Naive B cell (primary cell): ENCODE measurements around the gene MROH9. TPM values are rescaled to one million over a fixed set of nuclear protein-coding genes. Genes with fewer than 3 reads are reported as not detected.
"Not testable (repeated sequence)": the region's sequence is repeated elsewhere in the genome, so short reads cannot be mapped to it uniquely, and the experiment has no call there.

Experiments used
- ATAC-seq, 2 donors: fragments of 150-1000 bp; cut with Tn5 transposase; 2 replicates each; pipeline ENCODE4 v1.10.0; 2021; ENCODE audit warnings: low read depth in 2 of 2, mild to moderate bottlenecking in 2 of 2, moderate library complexity in 2 of 2
- DNase-seq: peaks from one replicate; pipeline ENCODE4 v3.0.0; 2022
- H3K27ac Mint-ChIP-seq, 6 donors: one replicate each; pipeline ENCODE4 v1.8.0; 2020 to 2022; ENCODE audit warnings: mild to moderate bottlenecking in 6 of 6, mixed read lengths in 6 of 6, moderate library complexity in 5 of 6, inconsistent platforms in 2 of 6
- H3K27me3 Mint-ChIP-seq, 3 donors: one replicate each; pipeline ENCODE4 v1.8.0; 2021 to 2022; ENCODE audit warnings: mixed read lengths in 3 of 3, mild to moderate bottlenecking in 1 of 3
- H3K36me3 Mint-ChIP-seq, 2 donors: one replicate each; pipeline ENCODE4 v1.8.0; 2020 to 2022; ENCODE audit warnings: mixed read lengths in 2 of 2, inconsistent platforms in 1 of 2, mild to moderate bottlenecking in 1 of 2
- H3K4me1 Mint-ChIP-seq, 3 donors: one replicate each; pipeline ENCODE4 v1.8.0; 2020 to 2022; ENCODE audit warnings: mixed read lengths in 3 of 3, inconsistent platforms in 1 of 3, mild to moderate bottlenecking in 1 of 3, moderate library complexity in 1 of 3
- H3K4me3 Mint-ChIP-seq, 8 donors: one replicate each; pipeline ENCODE4 v1.8.0; 2020 to 2022; ENCODE audit warnings: mild to moderate bottlenecking in 8 of 8, mixed read lengths in 8 of 8, moderate library complexity in 8 of 8, inconsistent platforms in 2 of 8
- H3K9me3 Mint-ChIP-seq, 7 donors: one replicate each; pipeline ENCODE4 v1.8.0; 2020 to 2022; ENCODE audit warnings: mixed read lengths in 7 of 7, mild to moderate bottlenecking in 5 of 7, inconsistent platforms in 2 of 7, moderate library complexity in 1 of 7
- polyA plus RNA-seq, 6 donors: library from polyadenylated mRNA; unstranded; fragments of 300-500 nt; fragmentation: Illumina TruSeq; gene quantifications; one replicate each; pipeline ENCODE4 v1.2.3, GENCODE V29; 2021; ENCODE audit warnings: low read depth in 6 of 6

The MROH9 gene
- polyA plus RNA-seq, 6 donors from 2014 or later, result not detected

DNA sequence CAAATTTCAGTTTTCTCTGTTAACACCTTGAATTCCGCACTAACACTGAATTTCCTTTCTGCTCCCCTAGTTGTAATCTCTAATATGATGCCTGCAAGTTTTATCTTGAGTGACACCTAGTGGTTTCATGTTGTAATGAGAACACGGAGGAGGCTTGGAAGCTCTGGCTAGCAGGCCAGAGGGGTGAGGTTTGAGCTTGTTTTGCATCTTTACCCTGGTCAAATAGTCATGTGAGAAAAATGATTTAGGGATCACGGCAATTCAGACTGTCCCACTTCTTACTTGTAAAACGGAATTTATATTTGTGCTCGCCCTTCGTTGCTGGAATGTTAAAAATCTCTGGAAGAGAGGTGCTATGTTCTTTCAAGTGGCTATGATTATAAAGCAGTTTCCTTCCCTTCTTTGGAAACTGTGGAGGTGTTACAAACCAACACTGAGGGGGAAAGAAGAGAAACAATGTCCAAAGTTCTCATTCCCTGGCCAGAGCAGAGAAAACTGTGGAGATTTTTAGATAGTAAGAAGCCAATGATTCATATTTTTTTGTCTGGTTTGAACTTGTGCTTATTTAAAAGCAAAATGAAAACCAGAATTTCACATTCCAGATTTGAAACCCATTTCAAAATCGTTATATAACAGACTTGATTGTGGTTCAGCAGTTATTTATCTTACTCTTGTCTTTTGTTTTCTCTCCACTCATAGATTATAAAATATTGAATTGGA is 5.3 kb upstream of the MROH9 start:
- H3K27me3 Mint-ChIP-seq, result peaks cover 0 to 4% (median 0%) of the 10 kb centered on the region in 3 donors
- no peaks in the 10 kb centered on the region for H3K9me3 Mint-ChIP-seq
- no peak overlapping the region for H3K27ac Mint-ChIP-seq
- H3K36me3 Mint-ChIP-seq, result no peaks in the 10 kb centered on the region
- DNase-seq, result peak; percentile 10
- H3K4me3 Mint-ChIP-seq, result no peak overlapping the region
- peak; percentile 45 to 50 for ATAC-seq
- H3K4me1 Mint-ChIP-seq, result no peaks in the 10 kb centered on the region

DNA sequence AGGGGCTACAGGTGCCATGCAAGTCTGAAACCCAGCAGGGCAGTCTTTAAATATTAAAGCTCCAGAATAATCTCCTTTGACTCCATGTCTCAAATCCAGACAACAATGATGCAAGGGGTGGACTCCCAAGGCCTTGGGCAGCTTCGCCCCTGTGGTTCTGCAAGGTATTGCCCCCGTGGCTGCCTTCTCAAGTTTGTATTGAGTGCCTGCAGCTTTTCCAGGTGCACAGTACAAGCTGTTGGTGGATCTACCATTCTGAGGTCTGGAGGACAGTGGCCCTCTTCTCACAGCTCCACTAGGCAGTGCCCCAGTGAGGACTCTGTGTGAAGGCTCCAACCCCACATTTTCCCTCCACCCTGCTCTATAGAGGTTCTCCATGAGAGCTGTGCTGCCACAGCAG is 3.7 kb upstream of the MROH9 start:
- Mint-ChIP-seq H3K27me3 (peaks cover 0 to 4% (median 0%) of the 10 kb centered on the region in 3 donors), H3K4me1 (no peaks in the 10 kb centered on the region)

DNA sequence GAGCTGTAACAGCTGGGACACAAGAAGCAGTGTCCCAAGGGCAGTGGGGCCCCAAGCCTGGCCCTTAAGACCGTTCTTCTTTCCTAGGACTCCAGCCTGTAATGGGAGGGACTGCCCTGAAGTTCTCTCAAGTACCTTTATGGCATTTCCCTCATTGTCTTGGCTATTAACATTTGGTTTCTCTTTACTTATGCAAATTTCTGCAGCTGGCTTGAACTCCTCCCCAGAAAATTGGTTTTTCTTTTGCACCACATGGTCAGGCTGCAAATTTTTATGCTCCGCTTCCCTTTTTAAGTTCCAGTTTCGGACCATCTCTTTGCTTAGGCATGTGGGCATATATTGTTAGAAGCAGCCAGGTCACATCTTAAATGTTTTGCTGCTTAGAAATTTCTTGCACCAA is 3.1 kb upstream of the MROH9 start:
- Mint-ChIP-seq H3K27ac (no peak overlapping the region), H3K4me3 (no peak overlapping the region), H3K9me3 (peaks cover 0 to 2% (median 0%) of the 10 kb centered on the region in 7 donors), H3K4me1 (no peaks in the 10 kb centered on the region), H3K27me3 (peaks cover 0 to 4% (median 0%) of the 10 kb centered on the region in 3 donors), H3K36me3 (no peaks in the 10 kb centered on the region)
- DNase-seq, result no peak
- ATAC-seq, result no peak

More for the DNA sequence above, 3.7 kb upstream of the MROH9 start:
- Mint-ChIP-seq H3K4me3 (no peak overlapping the region), H3K36me3 (no peaks in the 10 kb centered on the region), H3K27ac (peak overlapping the region in 1 of 6 donors; percentile 56), H3K9me3 (peaks cover 0 to 2% (median 0%) of the 10 kb centered on the region in 7 donors)
- DNase-seq (no peak), ATAC-seq (no peak)

GRCh38 chr1:170938281-170938680 is 2.9 kb downstream of the MROH9 start:
- no peaks in the 10 kb centered on the region for H3K36me3 Mint-ChIP-seq
- H3K9me3 Mint-ChIP-seq, result peaks cover 0 to 5% (median 0%) of the 10 kb centered on the region in 7 donors
- H3K4me3 Mint-ChIP-seq, result no peak overlapping the region
- no peaks in the 10 kb centered on the region for H3K4me1 Mint-ChIP-seq
- no peak overlapping the region for H3K27ac Mint-ChIP-seq
- H3K27me3 Mint-ChIP-seq, result peaks cover 3 to 12% (median 5%) of the 10 kb centered on the region in 3 donors
- ATAC-seq (no peak), DNase-seq (no peak)

DNA sequence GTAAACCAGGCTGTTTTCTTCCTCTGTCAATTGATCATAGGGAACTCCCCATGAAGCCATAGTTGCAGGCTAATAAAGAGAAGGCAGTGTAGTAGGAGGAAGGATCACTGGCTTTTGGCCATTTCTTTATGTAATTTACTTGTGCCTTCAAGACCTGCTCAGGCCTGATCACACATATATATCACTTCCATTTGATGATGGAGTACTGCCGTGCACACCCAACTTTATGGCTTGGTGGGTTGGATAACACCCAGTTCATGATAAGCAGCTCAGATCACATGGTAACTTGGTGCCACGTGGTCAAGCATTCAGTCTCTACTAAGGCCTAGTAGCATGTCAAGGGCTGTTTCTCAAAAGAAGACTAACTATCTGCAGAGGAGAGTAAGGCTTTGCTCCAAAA is 4.1 kb downstream of the MROH9 start:
- H3K27ac Mint-ChIP-seq, result no peak overlapping the region
- ATAC-seq (no peak), DNase-seq (no peak)
- H3K4me1 Mint-ChIP-seq, result no peaks in the 10 kb centered on the region
- peaks cover 3 to 17% (median 11%) of the 10 kb centered on the region in 3 donors for H3K27me3 Mint-ChIP-seq
- peaks cover 0 to 5% (median 0%) of the 10 kb centered on the region in 7 donors for H3K9me3 Mint-ChIP-seq
- H3K36me3 Mint-ChIP-seq, result no peaks in the 10 kb centered on the region
- H3K4me3 Mint-ChIP-seq, result no peak overlapping the region

- not testable (repeated sequence) for H3K4me1 Mint-ChIP-seq, H3K27ac Mint-ChIP-seq, DNase-seq, H3K4me3 Mint-ChIP-seq, ATAC-seq, H3K9me3 Mint-ChIP-seq, H3K36me3 Mint-ChIP-seq
- H3K27me3 Mint-ChIP-seq, result peaks cover 5 to 26% (median 5%) of the 10 kb centered on the region in 3 donors
Measured at GRCh38 chr1:170951744-170952143, 16.4 kb downstream of the MROH9 start.

DNA sequence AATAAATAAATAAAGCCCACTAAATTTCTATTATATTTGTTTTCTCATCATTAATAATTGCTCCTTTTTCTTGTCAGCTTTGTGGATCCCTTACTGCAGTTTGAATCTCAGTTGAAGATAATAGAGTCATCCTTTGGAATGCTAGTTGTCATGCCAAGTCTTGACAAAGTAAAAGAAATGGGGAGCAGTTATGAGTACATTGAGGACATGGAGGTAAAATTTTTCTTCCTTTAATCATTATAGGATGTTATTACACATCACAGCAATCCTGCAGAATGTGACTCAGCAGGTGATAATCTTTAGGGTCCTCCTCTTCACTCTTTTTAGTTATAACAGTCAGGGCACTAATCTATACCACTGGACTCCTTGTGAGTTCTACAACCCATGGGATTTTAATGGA is 24.1 kb downstream of the MROH9 start:
- H3K27ac Mint-ChIP-seq, result no peak overlapping the region
- ATAC-seq (no peak), DNase-seq (no peak)
- H3K4me1 Mint-ChIP-seq, result no peaks in the 10 kb centered on the region
- H3K27me3 Mint-ChIP-seq, result peaks cover 0 to 11% (median 5%) of the 10 kb centered on the region in 3 donors
- peaks cover 0 to 4% (median 0%) of the 10 kb centered on the region in 7 donors for H3K9me3 Mint-ChIP-seq
- no peak overlapping the region for H3K4me3 Mint-ChIP-seq
- H3K36me3 Mint-ChIP-seq, result no peaks in the 10 kb centered on the region

GRCh38 chr1:170964506-170964905 is 29.2 kb downstream of the MROH9 start:
- Mint-ChIP-seq H3K4me3 (no peak overlapping the region), H3K4me1 (no peaks in the 10 kb centered on the region), H3K36me3 (no peaks in the 10 kb centered on the region), H3K27ac (no peak overlapping the region), H3K27me3 (peaks cover 8 to 11% (median 10%) of the 10 kb centered on the region in 3 donors), H3K9me3 (peaks cover 0 to 1% (median 0%) of the 10 kb centered on the region in 7 donors)
- DNase-seq, result no peak
- no peak for ATAC-seq

DNA sequence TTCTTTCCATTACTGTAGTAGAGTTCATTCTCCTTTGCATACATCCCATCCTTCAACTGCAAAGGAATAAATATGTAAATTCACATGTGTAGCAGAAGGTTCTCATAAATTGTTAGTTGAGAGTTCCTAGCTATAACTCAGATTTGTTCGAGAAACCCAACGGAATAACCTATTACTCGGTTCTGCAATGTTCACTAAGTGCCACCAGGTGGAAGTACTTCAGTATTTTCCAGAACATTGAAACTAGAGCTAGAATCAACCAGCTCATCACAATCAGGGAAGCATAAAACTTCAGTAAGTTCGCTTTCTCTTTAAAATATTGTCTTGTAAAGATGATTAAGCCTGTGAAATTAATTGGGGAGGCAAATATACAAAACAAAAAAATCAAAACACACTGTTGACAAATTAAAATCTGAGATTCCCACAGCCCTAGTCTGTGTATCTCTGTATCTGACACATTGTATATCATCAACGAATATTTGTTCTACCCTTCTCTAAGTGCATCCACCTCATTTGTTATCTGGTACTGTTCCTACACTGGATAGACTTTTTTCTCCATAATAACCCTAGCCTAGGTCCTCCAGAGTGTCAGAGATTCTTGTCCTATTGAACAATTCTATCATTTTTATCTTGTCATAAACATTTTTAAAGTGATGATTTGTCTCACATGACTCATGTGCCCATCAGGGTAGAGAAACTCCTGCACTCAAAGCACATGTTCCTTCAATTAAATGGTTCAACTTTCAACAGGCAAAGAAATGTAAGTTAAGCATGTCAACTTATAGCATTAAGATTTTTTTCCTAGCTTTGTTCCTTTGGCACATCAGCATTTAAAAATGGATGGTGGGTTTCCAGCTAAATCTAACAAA is 31.9 kb downstream of the MROH9 start:
- Mint-ChIP-seq H3K4me3 (no peak overlapping the region), H3K9me3 (peaks cover 0 to 1% (median 0%) of the 10 kb centered on the region in 7 donors), H3K4me1 (no peaks in the 10 kb centered on the region), H3K36me3 (no peaks in the 10 kb centered on the region), H3K27ac (no peak overlapping the region), H3K27me3 (peaks cover 11 to 18% (median 15%) of the 10 kb centered on the region in 3 donors)
- peak in 1 of 2 donors; percentile 41 for ATAC-seq
- peak; percentile 7 for DNase-seq

DNA sequence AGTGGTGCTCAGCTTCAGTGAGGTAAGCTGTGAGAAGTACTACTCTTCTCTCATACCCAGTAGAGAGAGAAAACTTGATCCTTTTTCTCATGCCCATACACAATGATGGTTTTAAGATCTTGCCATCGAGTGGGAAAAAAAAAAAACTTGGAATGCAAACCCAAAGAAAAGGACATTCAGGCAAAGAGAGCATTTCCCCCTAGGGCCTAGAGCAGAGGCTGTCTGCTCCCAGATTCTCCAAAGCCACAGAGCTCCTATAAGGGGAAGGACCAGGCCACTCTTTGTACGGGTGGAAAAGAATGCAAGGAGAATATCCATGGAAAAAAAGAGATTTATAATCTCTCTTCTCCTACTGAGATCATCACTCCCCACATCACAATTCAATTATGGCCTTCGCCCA is 34.9 kb downstream of the MROH9 start:
- DNase-seq (no peak), ATAC-seq (no peak)
- no peaks in the 10 kb centered on the region for H3K36me3 Mint-ChIP-seq
- H3K4me3 Mint-ChIP-seq, result no peak overlapping the region
- peaks cover 5 to 18% (median 16%) of the 10 kb centered on the region in 3 donors for H3K27me3 Mint-ChIP-seq
- no peak overlapping the region for H3K27ac Mint-ChIP-seq
- no peaks in the 10 kb centered on the region for H3K4me1 Mint-ChIP-seq
- peaks cover 0 to 2% (median under 1%) of the 10 kb centered on the region in 7 donors for H3K9me3 Mint-ChIP-seq

GRCh38 chr1:170978371-170978910 is 43.1 kb downstream of the MROH9 start:
- no peak for ATAC-seq
- Mint-ChIP-seq H3K4me3 (no peak overlapping the region), H3K27ac (no peak overlapping the region), H3K27me3 (no peaks in the 10 kb centered on the region), H3K4me1 (no peaks in the 10 kb centered on the region), H3K36me3 (no peaks in the 10 kb centered on the region), H3K9me3 (peaks cover 3 to 34% (median 22%) of the 10 kb centered on the region in 7 donors)
- no peak for DNase-seq

- DNase-seq (no peak), ATAC-seq (no peak)
- peaks cover 0 to 7% (median 4%) of the 10 kb centered on the region in 7 donors for H3K9me3 Mint-ChIP-seq
- H3K27ac Mint-ChIP-seq, result no peak overlapping the region
- no peaks in the 10 kb centered on the region for H3K27me3 Mint-ChIP-seq
- no peak overlapping the region for H3K4me3 Mint-ChIP-seq
- H3K36me3 Mint-ChIP-seq, result no peaks in the 10 kb centered on the region
- no peaks in the 10 kb centered on the region for H3K4me1 Mint-ChIP-seq
Measured at GRCh38 chr1:170985406-170985805, 50.1 kb downstream of the MROH9 start.

- H3K9me3 Mint-ChIP-seq, result no peaks in the 10 kb centered on the region
- no peaks in the 10 kb centered on the region for H3K27me3 Mint-ChIP-seq
- ATAC-seq (no peak), DNase-seq (no peak)
- H3K4me1 Mint-ChIP-seq, result no peaks in the 10 kb centered on the region
- no peaks in the 10 kb centered on the region for H3K36me3 Mint-ChIP-seq
- no peak overlapping the region for H3K27ac Mint-ChIP-seq
- H3K4me3 Mint-ChIP-seq, result no peak overlapping the region
Measured at GRCh38 chr1:170986901-170987300, 51.6 kb downstream of the MROH9 start.
